ENCODE data around the gene ARL5A. TPM values are rescaled to one million over a fixed set of nuclear protein-coding genes. Genes with fewer than 3 reads are reported as not detected.

Gene ARL5A
- total and polyA plus RNA-seq, 2 donors (not counting 3 experiments of a cell fraction or from before 2014, with no cell fraction given), result 25.8 to 73.2 TPM

DNA sequence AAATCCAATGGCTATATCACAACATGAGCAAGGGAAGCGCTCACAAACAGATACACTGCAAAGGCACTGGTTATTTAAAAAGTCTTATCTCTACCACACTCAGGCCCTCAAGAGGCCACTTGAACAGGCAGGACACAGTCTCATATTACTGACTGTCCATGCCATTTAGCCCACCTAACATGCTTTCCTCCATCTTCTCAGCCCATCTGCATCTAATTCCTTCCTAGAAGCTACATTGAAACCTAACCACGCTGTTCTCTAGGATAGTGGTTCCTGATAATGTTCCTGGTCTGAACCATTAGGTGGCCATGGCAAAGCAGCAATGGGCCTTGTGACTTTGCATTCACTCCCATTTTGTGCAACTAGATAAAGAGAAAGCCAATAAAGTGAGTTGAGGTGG, 71.4 kb downstream of the ARL5A start:
- dilution Hi-C loops (cut with MboI; ENCODE audit: extremely low pct_ligation_motif_present, low sequenced_read_pairs) (no loop called here), intact Hi-C loops (cut with micrococcal nuclease) (no loop called here)
- BruUV-seq (replicated peaks), result no TSS peak
- H3K9me3 ChIP-seq (replicated peaks; ENCODE audit: control insufficient read depth, insufficient read depth, low read length), result no peaks in the 10 kb centered on the region
- H3K4me2 ChIP-seq (ENCODE audit: insufficient read depth, low read length), result no peak overlapping the region
- no peak overlapping the region for H3K4me3 ChIP-seq (replicated peaks in 1 of 3; ENCODE audit: insufficient read depth in 1 of 3, low read depth in 1 of 3, low read length in 3 of 3)
- H3K4me1 ChIP-seq (ENCODE audit: control insufficient read depth, extremely low read depth, insufficient read depth, low read length), result no peaks in the 10 kb centered on the region
- no peak overlapping the region for H3K27ac ChIP-seq (ENCODE audit: insufficient read depth, low read depth, low read length)
- TF ChIP-seq, protein P1, sequence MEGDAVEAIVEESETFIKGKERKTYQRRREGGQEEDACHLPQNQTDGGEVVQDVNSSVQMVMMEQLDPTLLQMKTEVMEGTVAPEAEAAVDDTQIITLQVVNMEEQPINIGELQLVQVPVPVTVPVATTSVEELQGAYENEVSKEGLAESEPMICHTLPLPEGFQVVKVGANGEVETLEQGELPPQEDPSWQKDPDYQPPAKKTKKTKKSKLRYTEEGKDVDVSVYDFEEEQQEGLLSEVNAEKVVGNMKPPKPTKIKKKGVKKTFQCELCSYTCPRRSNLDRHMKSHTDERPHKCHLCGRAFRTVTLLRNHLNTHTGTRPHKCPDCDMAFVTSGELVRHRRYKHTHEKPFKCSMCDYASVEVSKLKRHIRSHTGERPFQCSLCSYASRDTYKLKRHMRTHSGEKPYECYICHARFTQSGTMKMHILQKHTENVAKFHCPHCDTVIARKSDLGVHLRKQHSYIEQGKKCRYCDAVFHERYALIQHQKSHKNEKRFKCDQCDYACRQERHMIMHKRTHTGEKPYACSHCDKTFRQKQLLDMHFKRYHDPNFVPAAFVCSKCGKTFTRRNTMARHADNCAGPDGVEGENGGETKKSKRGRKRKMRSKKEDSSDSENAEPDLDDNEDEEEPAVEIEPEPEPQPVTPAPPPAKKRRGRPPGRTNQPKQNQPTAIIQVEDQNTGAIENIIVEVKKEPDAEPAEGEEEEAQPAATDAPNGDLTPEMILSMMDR (IDR thresholded peaks at IDR 0.05; ENCODE audit: extremely low read depth in 1 of 2, insufficient read depth in 1 of 2, low read depth in 1 of 2, low read length in 2 of 2), result no peak
- TF ChIP-seq FOS (IDR thresholded peaks at IDR 0.05; ENCODE audit: borderline replicate concordance, insufficient read depth, low read length) (no peak), JUN (IDR thresholded peaks at IDR 0.05; ENCODE audit: borderline replicate concordance, insufficient read depth, insufficient read length, low read depth) (no peak), GATA2 (IDR thresholded peaks at IDR 0.05; ENCODE audit: insufficient read depth, insufficient read length, low read depth, low read length) (no peak), POLR2AphosphoS5 (IDR thresholded peaks at IDR 0.05; ENCODE audit: insufficient read depth, low read depth, low read length) (no peak), MYC (IDR thresholded peaks at IDR 0.05; ENCODE audit: low read depth, low read length) (no peak), EZH2 (IDR thresholded peaks at IDR 0.05; ENCODE audit: borderline replicate concordance, low read depth, low read length, severe bottlenecking) (no peak)
- TF ChIP-seq, protein P2, sequence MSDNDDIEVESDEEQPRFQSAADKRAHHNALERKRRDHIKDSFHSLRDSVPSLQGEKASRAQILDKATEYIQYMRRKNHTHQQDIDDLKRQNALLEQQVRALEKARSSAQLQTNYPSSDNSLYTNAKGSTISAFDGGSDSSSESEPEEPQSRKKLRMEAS (IDR thresholded peaks at IDR 0.05; ENCODE audit: insufficient read depth, insufficient read length), result no peak
- H3K9me1 ChIP-seq (replicated peaks; ENCODE audit: control insufficient read depth, extremely low read depth, insufficient read depth, low read length), result no peaks in the 10 kb centered on the region
- no peaks in the 10 kb centered on the region for H3K79me2 ChIP-seq (ENCODE audit: control insufficient read depth, insufficient read depth, low read length)
- H2AFZ ChIP-seq (ENCODE audit: low read depth, low read length), result no peak overlapping the region
- ChIA-PET CTCF (interaction anchor here (0.5 kb wide), 1 partner anchor 30 kb away, joined by 3 read pairs; no protein-coding TSS in a partner anchor), POLR2A (no interaction called here)
- no peaks in the 10 kb centered on the region for H3K36me3 ChIP-seq (ENCODE audit: control insufficient read depth in 2 of 2, extremely low read depth in 1 of 2, insufficient read depth in 2 of 2, low read length in 2 of 2)
- no peak for FAIRE-seq
- no peak overlapping the region for H3K9ac ChIP-seq (replicated peaks; ENCODE audit: extremely low read depth, insufficient read depth, low read length)
- H3K27me3 ChIP-seq (ENCODE audit: control insufficient read depth in 2 of 2, insufficient read depth in 2 of 2, low read length in 2 of 2), result peaks cover 0 to 1% of the 10 kb centered on the region in 2 experiments
- no peaks in the 10 kb centered on the region for H4K20me1 ChIP-seq (replicated peaks; ENCODE audit: control insufficient read depth, extremely low read depth, insufficient read depth, low read length)
- no peak for DNase-seq (ENCODE audit: low read depth, low spot score)
